NCI-H1048 (cell line): ENCODE data around the gene EXOC3L2.

Experiments used
- DNase-seq: peaks from one replicate; lab custom pipeline; 2025; lab: John Stamatoyannopoulos, UW

The EXOC3L2 gene

DNA sequence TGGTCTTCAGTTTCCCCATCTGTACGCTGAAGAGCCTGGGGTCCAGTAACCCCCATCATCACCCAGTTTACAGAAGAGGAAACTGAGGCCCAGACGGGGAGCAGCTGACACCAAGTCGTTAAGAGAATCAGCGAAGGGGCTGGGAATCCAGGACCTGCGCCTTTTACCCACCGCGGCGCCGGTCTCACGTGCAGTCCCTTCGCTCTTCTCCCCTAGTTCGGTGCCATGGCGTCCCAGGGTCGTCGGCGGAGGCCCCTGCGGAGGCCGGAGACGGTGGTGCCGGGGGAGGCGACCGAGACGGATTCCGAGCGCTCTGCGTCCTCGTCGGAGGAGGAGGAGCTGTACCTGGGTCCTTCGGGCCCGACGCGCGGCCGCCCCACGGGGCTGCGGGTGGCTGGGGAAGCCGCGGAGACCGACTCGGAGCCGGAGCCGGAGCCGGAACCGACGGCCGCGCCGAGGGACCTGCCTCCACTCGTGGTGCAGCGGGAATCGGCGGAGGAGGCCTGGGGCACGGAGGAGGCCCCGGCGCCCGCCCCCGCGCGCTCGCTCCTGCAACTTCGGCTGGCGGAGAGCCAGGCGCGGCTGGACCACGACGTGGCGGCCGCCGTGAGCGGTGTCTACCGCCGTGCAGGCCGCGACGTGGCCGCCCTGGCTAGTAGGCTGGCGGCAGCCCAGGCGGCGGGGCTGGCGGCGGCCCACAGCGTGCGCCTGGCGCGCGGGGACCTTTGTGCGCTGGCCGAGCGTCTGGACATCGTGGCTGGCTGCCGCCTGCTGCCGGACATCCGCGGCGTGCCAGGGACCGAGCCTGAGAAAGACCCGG is 65.9 kb downstream of the EXOC3L2 start:
- DNase-seq, result no peak

DNA sequence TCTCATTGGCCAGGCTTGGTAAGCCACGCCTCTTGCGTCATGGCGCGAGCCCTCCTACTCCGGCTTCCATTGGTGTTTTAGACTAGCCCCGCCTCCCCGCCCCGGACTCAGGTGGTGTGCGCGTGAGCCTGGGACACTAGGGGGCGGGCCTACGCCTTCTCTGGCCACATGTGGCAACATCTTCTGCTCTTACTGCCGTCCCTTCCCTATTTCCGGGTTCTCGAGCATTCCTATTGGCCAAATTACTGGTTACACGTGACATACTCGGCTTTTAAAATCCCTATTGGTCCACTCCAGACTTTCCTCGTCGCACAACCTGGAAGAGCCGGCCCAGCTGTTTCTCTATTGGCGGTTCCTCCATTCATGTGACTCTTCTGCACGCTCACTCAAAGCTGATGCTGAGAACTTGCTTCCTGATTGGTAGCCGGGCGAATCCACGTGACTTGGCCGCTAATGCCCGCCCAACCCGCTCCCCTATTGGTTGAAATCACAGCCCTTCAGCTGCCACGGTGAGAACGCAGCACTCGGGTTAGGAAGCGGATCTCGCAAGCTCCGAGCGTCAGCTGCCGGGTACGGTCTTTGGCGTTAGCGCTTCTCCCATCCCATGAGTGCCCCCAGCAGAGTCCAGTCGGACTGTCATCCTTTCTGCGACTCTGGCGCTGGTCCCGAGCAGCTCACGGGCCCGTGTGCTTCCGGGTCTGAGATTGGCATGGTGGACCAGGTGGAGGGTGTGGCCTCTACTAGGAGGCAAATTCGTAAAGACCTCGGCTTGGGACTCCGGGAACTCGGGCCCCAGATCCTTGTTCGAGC is 66.7 kb downstream of the EXOC3L2 start, which contains the start of gene BLOC1S3:
TSS of gene BLOC1S3 (plus strand) at position 523 of the 810 bp plus-strand sequence. CDS start 513 bp downstream, outside the sequence.
- peak; percentile 100 for DNase-seq

- DNase-seq, result no peak
Observed at GRCh38 chr19:45177817-45178261, 67.4 kb downstream of the EXOC3L2 start, which contains the start of gene TRAPPC6A. Gene TRAPPC6A, minus strand, starts transcription at chr19:45178237. Its CDS starts 19 bp downstream, at chr19:45178218.

DNA sequence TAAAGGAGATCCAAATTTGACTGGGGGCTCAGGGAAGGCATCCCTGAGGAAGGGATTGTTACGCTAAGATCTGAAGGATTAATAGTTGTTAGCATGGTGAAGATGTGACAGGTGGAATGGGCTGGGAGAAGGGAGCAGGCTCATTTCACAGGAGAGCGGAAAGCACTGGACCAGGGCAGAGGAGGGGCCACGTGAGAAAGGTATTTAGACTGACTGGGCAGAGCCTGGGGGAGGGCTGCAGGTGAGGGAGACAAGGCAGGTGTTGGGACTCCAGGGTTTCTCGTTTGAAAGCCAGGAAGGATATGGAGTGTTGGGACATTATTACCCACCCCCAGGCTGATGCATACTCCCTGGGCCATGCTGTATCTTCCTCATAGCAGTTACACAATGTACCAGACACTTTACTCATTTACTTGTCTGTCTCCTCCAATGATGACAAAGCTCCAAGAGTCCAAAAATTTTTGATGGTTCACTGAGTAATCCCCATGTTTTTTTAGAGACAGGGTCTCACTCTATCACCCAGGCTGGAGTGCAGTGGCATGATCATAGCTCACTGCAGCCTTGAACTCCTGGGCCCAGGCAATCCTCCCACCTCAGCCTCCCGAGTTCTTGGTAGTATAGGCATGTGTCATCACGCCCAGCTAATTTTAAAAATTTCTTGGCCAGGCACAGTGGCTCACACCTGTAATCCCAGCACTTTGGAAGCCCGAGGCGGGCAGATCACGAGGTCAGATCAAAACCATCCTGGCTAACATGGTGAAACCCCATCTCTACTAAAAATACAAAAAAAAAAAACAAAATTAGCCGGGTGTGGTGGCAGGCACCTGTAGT is 69.5 kb downstream of the EXOC3L2 start:
- no peak for DNase-seq

DNA sequence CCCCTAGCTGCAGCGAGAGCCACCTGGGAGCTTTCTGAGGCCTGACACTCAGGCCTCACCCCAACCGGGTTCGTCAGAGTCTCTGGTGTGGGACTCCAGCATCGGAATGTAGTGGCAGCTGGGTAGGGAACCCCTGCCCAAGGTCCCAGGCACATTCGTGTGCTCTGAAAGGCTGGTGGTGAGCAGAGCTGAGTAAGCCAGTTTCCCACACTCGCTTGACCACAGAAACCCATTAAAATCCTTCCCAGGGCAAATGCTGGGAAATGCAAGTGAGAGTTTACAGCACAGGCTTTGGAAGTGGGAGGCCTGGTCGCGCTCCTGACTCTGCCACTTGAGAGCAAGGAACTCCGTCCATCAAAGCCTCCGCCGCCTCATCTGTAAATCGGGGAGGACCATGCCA is 71.4 kb downstream of the EXOC3L2 start:
- no peak for DNase-seq

DNA sequence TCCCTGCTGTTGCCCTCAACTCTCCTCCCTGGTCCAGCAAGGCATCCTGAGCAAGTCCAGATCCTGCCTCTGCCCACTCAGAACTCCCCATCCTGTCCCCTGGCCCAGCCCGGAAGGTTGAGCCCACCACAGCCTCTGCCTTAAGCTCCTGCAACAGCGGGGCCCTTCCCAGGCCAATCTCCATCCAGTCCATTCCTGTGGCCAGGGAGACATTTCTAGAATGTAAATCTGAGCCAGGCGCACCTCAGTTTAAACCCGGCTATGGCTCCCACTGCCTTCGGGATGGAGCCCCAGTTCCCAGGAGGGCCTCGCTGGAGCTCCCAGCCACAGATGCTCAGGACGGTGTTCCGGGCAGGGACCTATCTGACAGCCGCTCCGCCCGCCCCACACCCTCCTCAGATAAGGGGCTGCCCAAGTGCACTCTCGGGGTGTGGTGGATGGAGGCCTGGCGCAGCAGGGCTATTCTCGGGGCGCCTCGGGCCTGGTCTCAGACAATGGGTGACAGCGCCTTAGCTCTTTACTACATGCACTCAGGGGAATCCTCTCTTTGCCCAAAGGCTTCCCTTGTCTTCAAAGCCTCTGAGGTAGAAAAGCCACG is 72.5 kb downstream of the EXOC3L2 start:
- no peak for DNase-seq

- no peak for DNase-seq
Observed at GRCh38 chr19:45172173-45172572, 73.0 kb downstream of the EXOC3L2 start.

GRCh38 chr19:45171211-45171623 is 74.0 kb downstream of the EXOC3L2 start:
- no peak for DNase-seq

DNA sequence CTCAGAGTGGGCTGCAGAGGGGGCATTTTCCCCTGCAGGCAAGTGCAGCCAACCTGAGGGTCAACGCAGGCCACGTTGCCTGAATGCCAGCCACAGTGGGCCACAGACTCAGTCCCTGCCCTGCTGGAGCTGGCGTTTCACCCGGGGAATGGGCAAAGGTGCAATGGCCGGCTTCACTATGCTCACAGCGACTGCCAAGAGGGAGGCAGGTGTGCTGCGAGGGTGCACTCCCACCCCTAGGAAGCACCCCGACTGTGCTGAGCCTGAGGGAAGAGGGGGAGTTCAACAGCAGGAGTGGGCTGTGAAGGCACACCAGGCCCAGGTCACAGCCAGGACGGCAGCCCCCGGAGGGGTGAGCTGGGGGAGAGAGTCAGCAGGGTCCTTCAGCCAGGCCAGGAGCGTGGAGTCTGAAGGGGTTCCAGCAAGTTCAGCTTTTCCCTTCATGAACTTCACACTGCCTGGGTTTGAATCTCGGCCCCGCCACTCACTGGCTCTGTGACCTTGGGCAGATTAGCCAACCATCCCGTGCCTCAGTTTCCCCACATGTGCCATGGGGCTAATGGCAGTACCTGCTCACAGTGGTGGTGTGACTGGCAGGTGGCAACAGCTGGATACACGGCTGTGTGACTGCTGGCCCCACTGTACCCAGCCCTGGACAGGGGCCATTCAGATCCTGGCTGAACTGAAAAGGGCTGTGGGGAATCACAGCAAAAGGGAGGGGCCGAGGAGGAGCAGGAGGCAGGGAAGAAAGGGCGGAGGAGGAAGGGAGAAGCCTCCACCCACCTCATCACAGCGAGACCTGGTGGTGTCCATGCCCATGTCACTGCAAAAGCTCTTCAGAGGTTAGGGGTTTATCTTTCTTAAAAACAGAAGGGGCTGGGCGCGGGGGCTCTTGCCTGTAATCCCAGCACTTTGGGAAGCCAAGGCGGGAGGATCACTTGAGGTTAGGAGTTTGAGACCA is 74.8 kb downstream of the EXOC3L2 start:
- DNase-seq, result no peak

DNA sequence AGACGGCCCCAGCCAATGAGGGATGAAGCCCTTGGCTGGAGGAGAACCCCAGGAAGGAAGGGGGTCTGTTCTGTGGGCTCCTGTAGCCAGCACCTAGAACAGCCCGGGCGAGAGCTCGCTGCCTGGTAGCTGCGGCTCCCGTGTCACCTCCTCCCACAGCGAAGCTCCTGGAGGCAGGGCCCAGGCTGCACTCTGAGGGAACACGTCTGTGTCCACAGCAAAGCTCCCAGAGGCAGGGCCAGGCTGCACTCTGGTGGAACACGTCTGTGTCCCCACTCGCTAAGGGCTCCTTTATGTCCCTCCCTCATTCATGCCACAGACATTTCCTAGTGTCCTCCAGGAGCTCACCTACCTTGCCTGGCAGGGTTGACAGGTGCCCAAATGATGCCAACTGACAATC is 75.6 kb downstream of the EXOC3L2 start:
- no peak for DNase-seq

DNA sequence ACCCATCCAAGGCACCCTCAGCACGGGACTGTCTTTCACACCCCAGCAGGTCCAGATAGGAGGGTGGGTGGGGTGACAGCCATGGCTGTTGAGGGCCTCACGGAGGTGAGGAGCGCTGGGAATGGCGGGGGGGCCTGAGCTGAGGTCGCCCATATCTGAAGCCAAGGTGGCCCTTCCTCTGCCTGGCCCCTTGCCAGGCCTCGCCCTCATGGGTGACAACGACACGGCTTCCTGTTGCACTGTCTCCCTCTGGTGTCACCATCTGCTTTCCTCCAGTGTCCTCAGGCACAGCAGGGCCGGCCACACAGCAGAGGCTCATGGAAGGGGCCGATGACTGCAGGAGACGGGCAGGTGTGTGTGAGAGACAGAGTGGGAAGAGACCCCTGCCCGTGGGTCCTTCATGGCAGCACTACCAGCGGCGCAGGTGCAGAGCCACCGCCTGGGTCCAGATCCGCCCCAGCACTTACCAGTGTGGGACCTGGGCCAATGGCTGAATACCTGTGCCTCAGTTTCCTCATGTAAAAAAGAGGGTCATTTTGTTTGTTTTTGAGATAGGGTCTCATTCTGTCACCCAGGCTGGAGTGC is 76.3 kb downstream of the EXOC3L2 start:
- no peak for DNase-seq

DNA sequence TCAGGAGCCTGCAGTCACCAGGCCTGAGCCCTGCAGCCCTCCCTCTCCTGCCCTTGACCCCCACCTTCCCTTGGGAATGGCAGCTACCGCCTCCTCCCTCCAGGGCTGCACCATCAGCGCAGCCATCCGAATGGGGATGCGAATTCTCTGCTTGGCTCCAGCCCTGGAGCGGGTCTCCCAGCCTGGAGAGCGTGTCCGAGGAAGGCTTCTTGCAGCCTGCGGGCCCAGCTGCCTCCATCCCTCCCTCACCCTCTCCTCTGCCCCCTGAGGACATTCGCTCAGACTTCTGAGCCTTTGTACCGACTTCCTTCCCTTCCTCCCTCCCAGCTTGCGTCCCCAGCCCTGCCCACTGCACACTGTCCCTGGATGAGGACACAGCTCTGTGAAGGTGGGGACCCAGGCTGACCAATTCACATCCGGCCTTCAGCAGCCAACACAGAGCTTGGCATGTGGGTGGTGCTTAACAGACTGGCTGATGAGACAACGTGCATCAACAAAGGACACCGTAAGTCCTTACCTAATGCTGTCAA is 78.4 kb downstream of the EXOC3L2 start:
- DNase-seq, result no peak

GRCh38 chr19:45164577-45165335 is 80.5 kb downstream of the EXOC3L2 start:
- no peak for DNase-seq

DNA sequence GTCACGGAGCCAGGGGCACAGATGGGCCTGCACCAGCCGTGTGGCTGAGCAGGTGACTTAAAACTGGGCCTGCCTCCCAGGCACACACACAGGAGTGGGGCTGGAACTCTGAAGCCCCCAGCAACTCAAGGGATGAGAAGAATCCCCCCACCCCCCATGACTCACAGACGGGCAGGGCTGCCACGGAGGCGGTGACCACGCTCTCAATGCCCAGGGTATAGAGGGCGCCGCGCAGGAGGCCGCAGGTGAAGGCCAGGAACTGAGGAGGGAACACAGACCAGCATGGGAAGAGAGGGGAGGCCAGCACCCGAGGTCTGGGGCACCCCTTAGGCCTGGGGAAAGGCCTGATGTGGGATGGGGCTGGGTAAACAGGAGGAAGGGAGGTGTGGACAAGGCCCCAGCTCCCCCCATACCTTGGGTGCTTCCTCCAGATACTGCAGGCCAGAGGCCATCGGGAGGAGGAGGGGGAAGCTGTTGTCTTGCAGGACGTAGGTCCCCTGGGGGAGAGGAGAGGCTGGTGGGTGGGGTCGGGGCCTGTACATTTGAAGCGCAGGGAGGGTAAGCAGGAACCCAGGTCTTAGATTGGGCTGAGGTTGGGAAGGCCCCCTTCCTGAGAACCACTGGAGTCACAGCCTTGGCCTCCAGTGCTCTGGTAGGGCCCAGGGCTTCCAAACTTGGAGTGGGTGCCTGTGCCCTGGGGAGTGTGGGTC is 81.3 kb downstream of the EXOC3L2 start:
- DNase-seq, result no peak

- no peak for DNase-seq
Observed at GRCh38 chr19:45163156-45163555, 82.1 kb downstream of the EXOC3L2 start.

GRCh38 chr19:45162608-45163143 is 82.5 kb downstream of the EXOC3L2 start:
- no peak for DNase-seq
